Kidney (tissue), 22 donors: ENCODE measurements around the gene CDKN3. TPM values are rescaled to one million over a fixed set of nuclear protein-coding genes. Genes with fewer than 3 reads are reported as not detected.

Experiments
- DNase-seq, 5 donors: peaks; one replicate each; pipeline ENCODE4 v3.0.0-alpha.2; 2013 to 2020
- FAIRE-seq: peaks from 2 replicates; lab custom pipeline; 2012; peaks lifted over from hg19 to GRCh38; lab: Jason Lieb, UNC
- H3K27ac ChIP-seq, 2 donors: one replicate each; pipeline ENCODE4 v1.7.0; 2013; ENCODE audit warnings: low read depth in 2 of 2, low read length in 2 of 2, inconsistent platforms in 1 of 2
- H3K27me3 ChIP-seq: one replicate; pipeline ENCODE4 v1.7.1; 2013; ENCODE audit warnings: low read length, inconsistent platforms; ENCODE audit not compliant: control insufficient read depth, insufficient read depth
- H3K36me3 ChIP-seq, 3 donors: one replicate each; pipeline versions ENCODE4 v1.7.0 to v1.7.1; 2013; ENCODE audit warnings: low read length in 3 of 3, control low read depth in 1 of 3, inconsistent platforms in 1 of 3; ENCODE audit not compliant: insufficient read depth in 3 of 3, control insufficient read depth in 2 of 3
- H3K4me1 ChIP-seq, 3 donors: one replicate each; pipeline versions ENCODE4 v1.7.0 to v1.7.1; 2013; ENCODE audit warnings: low read length in 3 of 3, inconsistent platforms in 1 of 3, low read depth in 1 of 3; ENCODE audit not compliant: control insufficient read depth in 2 of 3, insufficient read depth in 2 of 3
- H3K4me3 ChIP-seq, 3 donors: one replicate each; pipeline versions ENCODE4 v1.7.0 to v1.8.1; 2013; ENCODE audit warnings: low read length in 3 of 3, control low read depth in 1 of 3, inconsistent platforms in 1 of 3
- H3K9ac ChIP-seq, 3 donors: one replicate each; pipeline versions ENCODE4 v1.7.0 to v1.7.1; 2013; ENCODE audit warnings: low read length in 3 of 3, control low read depth in 1 of 3, inconsistent platforms in 1 of 3
- H3K9me3 ChIP-seq, 3 donors: one replicate each; pipeline versions ENCODE4 v1.7.0 to v1.7.1; 2013; ENCODE audit warnings: low read length in 3 of 3, control low read depth in 1 of 3, inconsistent platforms in 1 of 3; ENCODE audit not compliant: control insufficient read depth in 2 of 3, insufficient read depth in 1 of 3
- CTCF ChIP-seq: IDR thresholded peaks from 3 replicates; pipeline ENCODE4 v1.5.1; 2012; ENCODE audit warnings: mild to moderate bottlenecking, moderate library complexity, borderline replicate concordance; ENCODE audit not compliant: insufficient read depth; ENCODE audit errors: extremely low read depth
- intact Hi-C: fragments of 100-400 bp; cut with DNase I; formaldehyde crosslinking; loops from one replicate; pipeline ENCODE4 v1.11.1; 2022
- long read RNA-seq, 10 donors: library from polyadenylated mRNA in 1 of 10; unstranded in 1 of 10; transcript quantifications; one replicate each; pipeline ENCODE4 v2.0.0 and lab custom pipeline, GENCODE V29; 2021 to 2026
- polyA plus RNA-seq: library from polyadenylated mRNA; stranded (reverse); fragments of 350-450 nt; fragmentation: Illumina TruSeq; extraction: RNeasy Lipid Tissue Mini Kit (QIAGEN cat#74804); gene quantifications from one replicate; pipeline ENCODE4 v1.2.3, GENCODE V29; 2014; ENCODE audit warnings: low read depth, low replicate concordance; ENCODE audit not compliant: insufficient read depth
- total RNA-seq: library from RNA; stranded (reverse); fragmentation: NEBNext Ultra II Directional; extraction: Animal tissue kit (Norgen Biotek cat#: 25700); gene quantifications from one replicate; pipeline ENCODE4 v1.2.1, GENCODE V29; 2021
- donor health status: control.
- donor health status: control.
- donor health status: control.
- donor health status: control.
- donor health status: control.
- donor health status: DM: yes; HTN: yes; CAD: no.
- donor health status: Normal renal cell carcinoma (clear cell type).

The CDKN3 gene, protein sequence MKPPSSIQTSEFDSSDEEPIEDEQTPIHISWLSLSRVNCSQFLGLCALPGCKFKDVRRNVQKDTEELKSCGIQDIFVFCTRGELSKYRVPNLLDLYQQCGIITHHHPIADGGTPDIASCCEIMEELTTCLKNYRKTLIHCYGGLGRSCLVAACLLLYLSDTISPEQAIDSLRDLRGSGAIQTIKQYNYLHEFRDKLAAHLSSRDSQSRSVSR
- total RNA-seq (1.2 TPM), polyA plus RNA-seq (2.1 TPM)
- long read RNA-seq, donor 1, partial matches to known transcripts, result 0 of 2 reads
- long read RNA-seq, donor 1, other reads (novel, unspliced or antisense), result 0 of 2 reads
- long read RNA-seq, donor 2, partial matches to known transcripts, result 0 of 4 reads
- long read RNA-seq, donor 2, other reads (novel, unspliced or antisense), result 0 of 4 reads
- long read RNA-seq, donor 3, partial matches to known transcripts, result 0 of 3 reads
- long read RNA-seq, donor 3, other reads (novel, unspliced or antisense), result 0 of 3 reads
- long read RNA-seq, donor 4, transcript CDKN3-202 (8 exons, 893 nt), result major isoform, 7 of 7 reads
- long read RNA-seq, donor 4, partial matches to known transcripts, result 0 of 7 reads
- long read RNA-seq, donor 4, other reads (novel, unspliced or antisense), result 0 of 7 reads
- long read RNA-seq, donor 5, result 0 reads
- long read RNA-seq, donor 6, transcript CDKN3-202 (8 exons, 893 nt), result major isoform, 8 of 9 reads
- long read RNA-seq, donor 6, partial matches to known transcripts, result 0 of 9 reads
- long read RNA-seq, donor 6, other reads (novel, unspliced or antisense), result 0 of 9 reads
- long read RNA-seq, donor 7, partial matches to known transcripts, result 0 of 1 reads
- long read RNA-seq, donor 7, other reads (novel, unspliced or antisense), result 0 of 1 reads
- long read RNA-seq, donor 8, transcript CDKN3-202 (8 exons, 893 nt), result major isoform, 5 of 5 reads
- long read RNA-seq, donor 8, partial matches to known transcripts, result 0 of 5 reads
- long read RNA-seq, donor 8, other reads (novel, unspliced or antisense), result 0 of 5 reads
- long read RNA-seq, donor 9, transcript CDKN3-202 (8 exons, 893 nt), result major isoform, 5 of 79 reads
- long read RNA-seq, donor 9, partial matches to known transcripts, result 13 of 79 reads
- long read RNA-seq, donor 9, other reads (novel, unspliced or antisense), result 60 of 79 reads
- long read RNA-seq, donor 10, partial matches to known transcripts, result 35 of 160 reads
- long read RNA-seq, donor 10, other reads (novel, unspliced or antisense), result 122 of 160 reads

DNA sequence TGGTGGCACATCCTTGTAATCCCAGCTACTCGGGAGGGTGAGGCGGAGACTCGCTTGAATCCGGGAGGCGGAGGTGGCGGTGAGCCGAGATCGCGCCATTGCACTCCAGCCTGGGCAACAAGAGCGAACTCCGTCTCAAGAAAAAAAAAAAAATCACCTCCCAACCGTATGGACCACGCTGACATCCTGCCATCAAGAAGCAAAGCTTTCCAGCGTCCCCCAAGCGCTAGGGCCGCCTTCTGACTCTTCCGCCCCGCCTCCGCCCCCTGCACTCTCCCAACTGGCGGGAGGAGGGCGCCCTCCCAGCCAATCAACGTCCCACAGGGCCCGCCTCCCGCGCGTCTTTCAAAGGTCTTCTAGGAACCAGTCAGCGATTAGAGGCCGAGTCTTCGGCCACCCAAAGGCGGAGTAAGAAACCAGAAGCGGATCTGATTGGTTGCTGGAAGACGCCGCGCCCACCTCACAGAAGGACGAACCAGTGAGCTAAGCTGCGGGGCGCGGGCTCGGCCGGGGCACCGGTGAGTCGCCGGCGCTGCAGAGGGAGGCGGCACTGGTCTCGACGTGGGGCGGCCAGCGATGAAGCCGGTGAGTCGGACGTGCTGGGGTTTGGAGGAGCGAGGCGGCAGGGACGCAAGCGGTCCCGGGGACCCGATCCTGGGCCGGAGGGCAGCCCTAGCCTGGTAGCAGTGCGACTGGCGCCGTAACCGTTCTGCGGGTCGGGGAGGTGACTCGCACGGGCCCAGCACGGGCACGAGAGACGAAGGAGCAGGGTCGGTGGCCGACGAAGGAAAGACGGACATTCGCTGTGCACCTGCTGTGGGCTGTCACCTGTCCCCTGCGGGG lies at the start of gene CDKN3:
Gene CDKN3 (plus strand): TSS at position 515 of the 843 bp plus-strand sequence. CDS start 62 bp downstream, at position 577.
- Histone ChIP-seq H3K4me3 (peak within 1 kb of the TSS; percentile 66 to 83 (median 83)), H3K36me3 (no peaks in the 10 kb centered on the region), H3K9me3 (no peaks in the 10 kb centered on the region), H3K4me1 (peaks cover 0 to 4% (median 0%) of the 10 kb centered on the region in 3 donors), H3K9ac (peak within 1 kb of the TSS; percentile 57 to 73 (median 70)), H3K27me3 (no peaks in the 10 kb centered on the region), H3K27ac (no peak within 1 kb of the TSS)
- DNase-seq (peak; percentile 98 to 100 (median 99)), FAIRE-seq (peak; percentile 97)
- intact Hi-C loops, result no loop called here
- peak; percentile 48 for TF ChIP-seq CTCF

GRCh38 chr14:54347044-54347443 lies 49.8 kb upstream of the CDKN3 start:
- no peaks in the 10 kb centered on the region for H3K36me3 ChIP-seq
- intact Hi-C loops, result loop anchor here (10.0 kb wide), 1 partner anchor 812 kb away; no protein-coding TSS in a partner anchor
- H3K9me3 ChIP-seq, result no peaks in the 10 kb centered on the region
- DNase-seq, result no peak
- no peaks in the 10 kb centered on the region for H3K27me3 ChIP-seq
- FAIRE-seq, result no peak
- no peak overlapping the region for H3K27ac ChIP-seq
- H3K4me1 ChIP-seq, result peaks cover 0 to 10% (median 3%) of the 10 kb centered on the region in 3 donors
- TF ChIP-seq CTCF, result no peak
- H3K4me3 ChIP-seq, result no peak overlapping the region
- H3K9ac ChIP-seq, result no peak overlapping the region
